GM15510 (cell line): ENCODE data around the gene SIK3.

ENCODE experiments used
- POLR2A ChIP-seq: IDR thresholded peaks from 3 replicates; pipeline ENCODE4 v1.6.1; 2011; ENCODE audit warnings: borderline replicate concordance; ENCODE audit not compliant: insufficient read length; ENCODE audit errors: extremely low read depth

SIK3 gene

GRCh38 chr11:116853461-116854073 lies 244.7 kb downstream of the SIK3 start:
- no peak for TF ChIP-seq POLR2A

DNA sequence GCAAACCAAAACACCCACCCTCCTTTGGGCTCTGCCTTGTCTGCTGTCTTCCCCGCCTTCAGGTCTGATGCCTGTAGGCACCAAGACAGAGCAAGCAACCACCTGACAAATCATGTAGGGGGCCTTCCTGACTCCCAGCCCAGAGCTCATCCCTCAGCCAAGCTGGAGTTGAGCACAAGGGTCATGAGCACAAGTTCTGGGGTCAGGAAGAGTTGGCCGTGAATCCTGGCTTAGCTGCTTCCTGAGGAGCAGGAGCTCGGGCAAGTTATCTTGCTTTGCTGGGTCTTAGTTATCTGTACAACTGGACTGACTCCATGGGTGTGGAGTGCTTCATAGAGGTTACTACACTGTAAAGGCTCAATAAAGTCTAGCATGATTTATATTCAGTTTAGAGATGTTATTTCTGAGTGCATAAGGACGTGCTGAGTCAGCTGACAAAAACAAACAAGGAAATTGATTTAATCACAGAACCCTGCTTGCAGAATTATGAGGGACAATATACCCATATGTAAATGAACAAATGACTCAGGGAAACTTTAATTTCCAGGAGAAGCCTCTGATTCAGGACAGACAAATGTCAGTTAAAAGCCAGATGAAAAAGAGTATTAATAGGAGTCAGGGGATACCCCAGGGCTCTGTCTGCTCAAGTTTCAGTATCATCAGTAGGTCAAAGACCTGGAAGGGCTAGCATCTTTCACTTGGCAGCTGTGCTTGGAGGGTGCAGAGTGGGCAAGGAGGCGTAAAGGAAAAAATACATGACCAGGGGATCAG lies 245.8 kb downstream of the SIK3 start:
- no peak for TF ChIP-seq POLR2A

GRCh38 chr11:116851626-116852025 lies 246.6 kb downstream of the SIK3 start:
- no peak for TF ChIP-seq POLR2A

DNA sequence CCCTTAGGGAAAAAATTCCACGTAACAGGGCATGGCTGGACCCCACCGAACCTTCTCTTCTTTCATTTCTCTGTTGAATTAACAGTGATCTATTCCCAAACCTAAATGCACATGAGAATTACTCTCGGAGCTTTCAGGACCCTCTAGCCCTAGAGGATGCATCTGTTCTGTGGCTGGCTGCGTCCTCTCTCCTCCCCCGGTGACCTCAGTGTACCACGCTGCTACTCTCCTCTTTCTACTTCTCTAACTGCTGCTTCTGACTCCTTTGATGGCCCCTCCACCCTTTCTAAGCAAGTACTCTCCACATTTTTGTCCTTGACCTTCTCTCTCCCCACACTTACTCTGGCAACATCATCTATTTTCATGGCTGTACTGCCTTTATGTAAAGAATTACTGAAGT lies 248.7 kb downstream of the SIK3 start:
- no peak for TF ChIP-seq POLR2A

- TF ChIP-seq POLR2A: no peak
Measured at GRCh38 chr11:116849060-116849459, 249.2 kb downstream of the SIK3 start.

DNA sequence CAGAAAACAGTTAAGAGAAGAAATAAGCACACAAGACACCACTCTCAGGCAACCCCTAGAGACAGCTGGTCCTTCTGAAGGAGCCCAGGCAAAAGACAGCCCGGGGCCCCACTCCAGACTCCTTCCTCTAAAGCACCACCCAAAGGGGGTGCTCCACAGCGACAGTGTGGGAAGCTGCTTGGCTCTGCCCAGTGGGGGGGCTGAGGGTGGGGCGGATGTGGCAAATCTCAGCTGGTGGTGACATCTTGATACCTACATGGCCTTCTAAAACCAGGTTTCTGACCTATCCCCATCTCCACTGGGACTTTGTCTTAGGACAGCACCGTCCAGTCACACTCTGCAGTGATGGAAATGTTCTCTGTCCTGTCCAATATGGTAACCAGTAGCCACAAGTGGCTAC lies 250.6 kb downstream of the SIK3 start:
- no peak for TF ChIP-seq POLR2A

DNA sequence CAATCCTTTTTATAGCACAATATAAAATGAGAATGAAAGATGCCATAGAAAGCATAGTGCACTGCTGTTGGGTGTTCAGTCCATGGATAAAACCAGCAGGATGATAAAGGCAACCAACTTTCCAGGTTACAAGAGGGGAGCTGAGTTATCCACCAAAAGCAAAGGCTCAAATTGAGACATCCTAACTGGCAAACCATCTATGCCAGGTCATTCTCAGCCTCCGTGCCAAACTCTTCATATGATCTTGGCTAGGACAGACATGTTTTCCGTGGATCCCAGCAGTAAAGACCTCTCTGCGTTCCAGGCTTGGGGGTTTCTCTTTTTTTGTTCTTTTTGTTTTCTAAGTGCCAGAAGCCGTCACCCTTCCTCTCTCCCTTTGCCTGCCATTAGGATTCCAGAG lies 253.5 kb downstream of the SIK3 start:
- TF ChIP-seq POLR2A: no peak

DNA sequence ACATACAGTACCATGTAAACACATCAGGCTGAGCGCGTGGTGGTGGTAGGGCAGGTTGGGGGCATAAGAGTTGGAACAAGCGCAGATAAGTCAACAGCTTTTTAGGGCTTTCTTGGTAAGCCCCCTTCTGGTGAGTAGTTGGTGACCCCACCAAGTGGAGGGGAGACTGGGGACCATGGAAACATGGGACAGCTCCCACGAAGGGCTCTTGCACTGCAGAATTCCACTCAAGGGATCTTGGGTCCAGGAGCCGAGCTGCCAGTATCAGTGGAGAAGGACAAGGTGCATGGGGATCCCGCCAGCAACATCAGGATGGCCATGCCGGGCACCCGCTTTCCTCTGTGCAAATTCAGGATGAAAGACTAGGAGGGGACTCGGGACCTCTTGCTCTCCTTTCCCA lies 254.6 kb downstream of the SIK3 start:
- no peak for TF ChIP-seq POLR2A

DNA sequence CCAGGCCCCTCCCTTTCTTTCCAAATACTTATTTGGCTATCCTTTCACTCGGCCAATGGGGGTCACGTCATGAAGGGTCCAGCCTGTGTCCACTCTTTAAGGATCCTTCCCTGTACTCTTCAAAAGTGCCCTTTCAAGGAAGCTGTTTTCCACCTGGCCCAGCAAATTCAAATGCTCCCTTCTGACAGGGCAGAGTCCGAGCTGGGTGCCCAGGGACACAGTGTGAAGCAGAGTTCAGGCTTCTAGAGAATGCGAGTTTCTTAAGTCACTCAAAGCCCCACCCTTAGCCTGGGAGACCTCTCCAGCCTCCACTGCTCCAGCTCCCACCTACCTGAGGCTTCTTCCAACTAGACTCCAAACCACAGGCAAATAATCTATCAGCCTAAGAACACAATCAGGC lies 255.3 kb downstream of the SIK3 start:
- TF ChIP-seq POLR2A: no peak

GRCh38 chr11:116842117-116842516 lies 256.1 kb downstream of the SIK3 start:
- TF ChIP-seq POLR2A: no peak

DNA sequence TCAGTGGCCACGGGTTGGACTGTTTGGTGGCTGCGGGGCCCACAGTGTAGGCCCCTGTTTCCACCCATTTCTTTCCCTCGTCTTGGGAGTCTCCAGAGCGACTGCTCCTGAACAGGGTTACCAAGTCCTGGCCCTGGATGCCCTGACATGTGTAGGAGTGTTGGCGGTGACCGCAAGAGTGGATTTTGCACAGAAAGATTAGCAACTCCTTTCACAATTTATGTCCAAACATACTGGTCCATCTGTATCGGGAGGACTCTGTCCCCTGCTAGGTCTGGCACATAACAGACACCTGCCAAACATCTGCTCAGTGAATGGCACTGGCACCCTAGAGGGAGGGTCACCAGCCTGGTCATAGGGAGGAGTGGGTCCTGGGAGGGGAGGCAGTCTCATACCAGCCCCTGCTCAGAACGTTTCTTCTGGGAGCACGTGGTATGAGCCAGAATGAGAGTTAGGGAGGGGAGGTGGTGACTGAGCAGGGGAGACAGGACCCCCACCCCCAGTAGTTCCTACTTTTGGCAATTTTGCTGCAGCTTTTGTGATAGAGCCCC lies 257.4 kb downstream of the SIK3 start:
- no peak for TF ChIP-seq POLR2A

- TF ChIP-seq POLR2A: no peak
Measured at GRCh38 chr11:116840224-116840745, 257.9 kb downstream of the SIK3 start.

DNA sequence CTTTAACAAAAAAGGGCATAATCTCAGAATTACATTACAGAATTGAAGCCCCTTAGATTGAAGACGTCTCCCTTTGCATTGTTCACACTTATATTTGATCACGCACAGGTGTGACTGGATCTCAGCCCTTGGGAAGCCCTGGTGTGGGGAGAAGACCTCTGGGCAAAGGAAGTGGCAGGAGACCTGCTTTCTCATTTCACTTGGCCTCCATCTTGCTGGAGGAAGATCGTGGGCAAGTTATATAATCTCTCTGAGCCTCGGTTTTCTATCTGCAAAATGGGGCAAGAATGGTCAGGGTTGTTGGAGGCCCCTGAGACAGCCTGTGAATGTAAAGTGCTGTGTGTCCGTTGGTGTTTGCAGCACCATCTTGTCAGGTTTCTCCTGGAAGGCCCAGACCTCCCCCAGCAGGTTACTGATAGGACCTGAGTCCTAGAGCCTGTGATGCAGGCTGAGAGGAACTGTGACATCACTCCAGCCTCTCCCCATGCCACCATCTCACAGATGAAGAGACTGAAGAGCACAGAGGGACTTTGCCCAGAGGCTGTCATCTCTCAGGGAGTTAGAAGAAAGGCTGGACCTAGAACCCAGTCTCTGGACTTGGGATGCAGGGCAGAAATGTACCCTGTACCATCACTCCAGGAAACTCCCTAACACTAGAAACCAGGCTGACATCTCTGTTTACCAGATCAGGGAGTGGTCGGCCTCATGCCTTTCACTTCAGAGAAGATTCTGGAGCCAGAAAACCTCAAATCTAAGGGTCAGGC lies 259.7 kb downstream of the SIK3 start:
- TF ChIP-seq POLR2A: no peak

DNA sequence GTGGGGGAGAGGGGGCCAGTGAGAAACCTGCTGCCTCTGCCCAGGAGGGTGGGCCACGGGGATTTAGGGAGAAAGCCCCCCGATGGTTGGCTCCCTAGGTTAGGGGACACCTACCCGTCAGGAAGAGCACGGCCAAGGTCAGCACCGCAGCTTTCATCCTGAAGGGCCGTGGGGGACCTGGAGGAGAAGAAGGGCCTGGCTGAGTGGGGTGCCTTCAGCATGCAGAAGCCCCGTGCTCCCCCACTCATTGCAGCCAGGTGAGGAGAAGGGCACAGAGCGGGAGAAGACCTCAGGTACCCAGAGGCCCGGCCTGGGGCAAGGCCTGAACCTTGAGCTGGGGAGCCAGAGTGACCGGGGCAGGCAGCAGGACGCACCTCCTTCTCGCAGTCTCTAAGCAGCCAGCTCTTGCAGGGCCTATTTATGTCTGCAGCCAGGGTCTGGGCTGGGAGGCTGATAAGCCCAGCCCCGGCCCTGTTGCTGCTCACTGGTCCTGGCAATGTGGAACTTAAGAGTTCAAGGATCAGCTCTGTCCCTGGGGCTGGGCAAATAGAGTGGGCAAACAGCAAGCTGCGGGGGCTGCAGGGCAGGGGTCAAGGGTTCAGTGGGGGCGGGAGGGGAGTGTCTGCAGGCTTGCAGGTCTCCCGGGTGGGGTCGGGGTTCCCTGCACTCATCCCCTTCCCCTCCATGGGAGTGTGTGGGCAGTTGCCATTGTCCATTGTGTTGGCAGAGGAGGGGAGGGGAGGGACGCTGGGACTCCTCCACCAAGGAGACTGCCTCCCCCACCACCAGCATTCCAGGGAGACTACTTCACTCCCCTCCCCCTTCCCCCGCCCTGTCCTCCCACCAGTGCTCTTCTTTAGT lies 260.8 kb downstream of the SIK3 start, which contains the start of gene APOA1:
APOA1 (minus strand) TSS at position 392 of the 861 bp plus-strand sequence; CDS start at position 157, 235 bp downstream.
- no peak for TF ChIP-seq POLR2A
